GM12872 (cell line): ENCODE measurements around the gene PCDH7.

Experiments
- CTCF ChIP-seq: IDR thresholded peaks from 3 replicates; pipeline ENCODE4 v1.5.1; 2011; ENCODE audit warnings: low read depth, mild to moderate bottlenecking, low read length, moderate library complexity; ENCODE audit not compliant: insufficient read depth

The PCDH7 gene

GRCh38 chr4:30743897-30744296, 23.7 kb downstream of the PCDH7 start:
- no peak for TF ChIP-seq CTCF

GRCh38 chr4:30744386-30744785, 24.2 kb downstream of the PCDH7 start:
- TF ChIP-seq CTCF: no peak

GRCh38 chr4:30744957-30745640, 24.9 kb downstream of the PCDH7 start:
- TF ChIP-seq CTCF: no peak

- no peak for TF ChIP-seq CTCF
These were observed 26.6 kb downstream of the PCDH7 start for GRCh38 chr4:30746735-30747134.

- TF ChIP-seq CTCF: no peak
These were observed 33.1 kb downstream of the PCDH7 start for GRCh38 chr4:30753316-30753715.

- no peak for TF ChIP-seq CTCF
These were observed 33.9 kb downstream of the PCDH7 start for GRCh38 chr4:30754021-30754420.

- no peak for TF ChIP-seq CTCF
These were observed 35.2 kb downstream of the PCDH7 start for GRCh38 chr4:30755346-30755745.
